Small intestine (tissue), 7 donors: ENCODE measurements around the gene MED28. TPM values are rescaled to one million over a fixed set of nuclear protein-coding genes. Genes with fewer than 3 reads are reported as not detected.

Source experiments
- DNase-seq, 2 donors: peaks; one replicate each; pipeline versions ENCODE4 v3.0.0 to v3.0.0-alpha.2; 2013
- FAIRE-seq: peaks from 2 replicates; lab custom pipeline; 2012; peaks lifted over from hg19 to GRCh38; lab: Jason Lieb, UNC
- H3K27ac ChIP-seq, 3 donors: one replicate each; pipeline ENCODE4 v1.5.1; 2013; ENCODE audit warnings: low read length in 2 of 3, mild to moderate bottlenecking in 2 of 3, control low read depth in 1 of 3, inconsistent platforms in 1 of 3, low read depth in 1 of 3, moderate library complexity in 1 of 3
- H3K27me3 ChIP-seq, 3 donors: one replicate each; pipeline ENCODE4 v1.6.1; 2013; ENCODE audit warnings: low read length in 3 of 3, inconsistent platforms in 1 of 3; ENCODE audit not compliant: control insufficient read depth in 3 of 3, insufficient read depth in 3 of 3
- H3K36me3 ChIP-seq, 3 donors: one replicate each; pipeline ENCODE4 v1.6.1; 2013; ENCODE audit warnings: low read length in 3 of 3, inconsistent platforms in 1 of 3, low read depth in 1 of 3, mild to moderate bottlenecking in 1 of 3, moderate library complexity in 1 of 3; ENCODE audit not compliant: control insufficient read depth in 3 of 3, insufficient read depth in 2 of 3
- H3K4me1 ChIP-seq, 3 donors: one replicate each; pipeline ENCODE4 v1.6.1; 2013; ENCODE audit warnings: low read length in 2 of 3, inconsistent platforms in 1 of 3, low read depth in 1 of 3, mild to moderate bottlenecking in 1 of 3, moderate library complexity in 1 of 3; ENCODE audit not compliant: control insufficient read depth in 3 of 3, insufficient read depth in 2 of 3
- H3K4me3 ChIP-seq, 3 donors: one replicate each; pipeline ENCODE4 v1.5.1; 2013; ENCODE audit warnings: low read length in 3 of 3, control low read depth in 1 of 3, inconsistent platforms in 1 of 3, low read depth in 1 of 3, mild to moderate bottlenecking in 1 of 3, moderate library complexity in 1 of 3
- H3K9me3 ChIP-seq, 2 donors: one replicate each; pipeline ENCODE4 v1.6.1; 2013; ENCODE audit warnings: low read depth in 1 of 2, low read length in 1 of 2; ENCODE audit not compliant: control insufficient read depth in 2 of 2, insufficient read depth in 1 of 2
- WGBS, 3 donors: extraction: QIAGEN DNeasy Blood & Tissue Kit; methylation state at CpG; one replicate each; pipeline ENCODE4 v1.1.7; 2013; 5-methylcytosine and 5-hydroxymethylcytosine counted together
- polyA plus RNA-seq, 4 donors: library from polyadenylated mRNA; stranded (reverse) in 3 of 4; unstranded in 1 of 4; fragments of 200-250 nt in 3 of 4; fragments of 120-200 nt in 1 of 4; gene quantifications; one replicate each; pipeline versions ENCODE4 v1.2.1 to v1.2.3, GENCODE V29; 2013
- donor health status: healthy with polysubstance abuse.
- donor health status: control.
- donor health status: control.
- donor health status: Bipolar disorder and iron deficiency.
- donor health status: healthy.

The MED28 gene
- polyA plus RNA-seq, 4 donors: 5.1 to 53.1 (median 10.6) TPM

DNA sequence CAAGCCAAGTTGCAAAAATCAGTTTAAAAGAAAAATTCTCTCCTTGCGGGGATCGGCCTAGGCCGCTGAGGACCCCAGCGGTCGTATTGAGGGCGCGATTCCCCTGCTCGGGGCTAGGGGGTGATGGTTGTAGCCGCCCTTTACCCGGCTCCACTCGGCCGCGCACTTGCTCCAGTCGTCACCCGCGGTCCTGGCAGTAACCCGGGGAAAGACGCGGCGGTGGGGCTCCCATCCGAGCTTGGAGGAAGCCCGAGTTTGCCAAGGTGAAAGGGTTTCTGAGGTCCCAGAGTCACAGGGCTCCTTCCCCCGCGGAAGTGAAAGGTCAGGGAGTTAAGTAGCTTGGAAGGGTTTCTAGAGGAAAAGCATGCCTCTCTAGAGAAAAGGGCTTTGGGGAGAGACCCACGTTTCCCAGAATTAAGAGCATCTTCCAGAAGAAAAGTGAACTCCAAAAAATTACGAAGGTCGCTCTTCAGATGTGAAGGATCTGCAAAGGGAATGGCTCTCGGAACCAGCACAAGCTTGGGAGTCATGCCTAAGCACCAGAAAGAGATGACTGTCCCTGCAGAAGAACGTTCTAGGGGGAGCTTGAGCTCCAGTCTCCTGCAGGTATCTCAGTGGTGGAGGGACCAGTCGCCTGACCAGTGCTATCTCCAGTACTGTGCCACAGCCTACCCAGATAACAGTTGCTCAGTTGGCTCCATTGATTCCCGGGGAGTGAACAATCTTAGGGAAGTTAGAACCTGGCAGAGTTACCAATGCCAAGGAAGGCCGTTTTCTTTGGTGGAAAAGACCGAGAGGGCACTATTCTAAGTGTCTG lies 36.6 kb upstream of the MED28 start:
- H3K4me3 ChIP-seq: peak overlapping the region; percentile 77 to 92 (median 88)
- H3K9me3 ChIP-seq: peaks cover 0 to 2% of the 10 kb centered on the region in 2 donors
- no peaks in the 10 kb centered on the region for H3K27me3 ChIP-seq
- peak overlapping the region; percentile 93 to 99 (median 97) for H3K27ac ChIP-seq
- peaks cover 6 to 14% (median 9%) of the 10 kb centered on the region in 3 donors for H3K4me1 ChIP-seq
- FAIRE-seq: no peak
- WGBS, 3 donors: 0 to 3% (median 0%) methylated on average over 33 of the region's 33 CpGs
- DNase-seq: peak; percentile 54 to 70
- peaks cover 3 to 17% (median 5%) of the 10 kb centered on the region in 3 donors for H3K36me3 ChIP-seq

DNA sequence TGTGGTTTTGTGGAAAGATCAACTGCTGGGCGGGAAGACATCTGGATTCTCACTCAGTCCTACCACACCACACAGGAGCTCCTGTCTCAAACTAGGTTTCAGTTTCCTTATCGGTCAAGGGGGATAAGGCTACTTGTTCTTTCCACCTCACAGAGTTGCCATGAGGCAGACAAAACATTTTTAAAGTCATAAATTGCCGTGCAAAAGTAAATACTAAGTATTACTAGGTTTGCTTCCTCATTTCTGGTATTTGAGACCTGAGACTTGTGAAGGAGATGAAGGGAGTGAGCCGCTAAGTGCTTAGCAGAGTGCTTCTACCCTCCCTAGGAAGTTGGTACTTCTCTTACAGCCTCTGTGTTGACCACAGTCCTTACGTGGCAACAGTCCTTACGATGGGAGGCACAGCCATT lies 36.0 kb upstream of the MED28 start:
- FAIRE-seq: no peak
- peak overlapping the region; percentile 93 to 99 (median 97) for H3K27ac ChIP-seq
- DNase-seq: peak; percentile 51 to 63
- H3K4me3 ChIP-seq: peak overlapping the region; percentile 77 to 92 (median 88)
- 14 to 24% (median 14%) methylated on average over 6 of the region's 6 CpGs for WGBS, 3 donors
- H3K9me3 ChIP-seq: no peaks in the 10 kb centered on the region
- no peaks in the 10 kb centered on the region for H3K27me3 ChIP-seq
- peaks cover 7 to 22% (median 9%) of the 10 kb centered on the region in 3 donors for H3K36me3 ChIP-seq
- peaks cover 6 to 14% (median 11%) of the 10 kb centered on the region in 3 donors for H3K4me1 ChIP-seq

DNA sequence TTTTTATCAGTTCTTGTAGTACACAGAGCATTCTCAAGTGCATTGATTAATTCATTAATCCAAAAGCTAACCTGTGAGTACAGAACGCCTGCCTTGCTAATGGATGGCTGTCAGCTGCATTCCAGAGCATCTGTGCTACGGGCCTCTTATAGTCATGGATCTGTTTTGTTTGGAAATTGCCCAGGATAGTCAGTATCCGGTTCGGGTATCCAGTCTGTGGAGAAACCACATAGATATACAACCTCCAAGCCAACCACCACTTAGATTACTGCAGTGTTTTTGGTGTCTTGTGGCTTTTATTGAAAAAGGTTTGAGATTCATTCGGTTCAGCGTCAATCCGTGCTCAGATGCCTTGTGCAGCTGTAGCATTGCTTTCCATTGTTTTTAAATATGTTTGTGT lies 33.5 kb upstream of the MED28 start:
- Histone ChIP-seq H3K9me3 (no peaks in the 10 kb centered on the region), H3K36me3 (peaks cover 19 to 44% (median 21%) of the 10 kb centered on the region in 3 donors), H3K4me3 (no peak overlapping the region), H3K27ac (no peak overlapping the region), H3K27me3 (no peaks in the 10 kb centered on the region), H3K4me1 (peaks cover 6 to 14% (median 11%) of the 10 kb centered on the region in 3 donors)
- FAIRE-seq: no peak
- WGBS, 3 donors: 62 to 91% (median 85%) methylated on average over 7 of the region's 7 CpGs
- DNase-seq: no peak

DNA sequence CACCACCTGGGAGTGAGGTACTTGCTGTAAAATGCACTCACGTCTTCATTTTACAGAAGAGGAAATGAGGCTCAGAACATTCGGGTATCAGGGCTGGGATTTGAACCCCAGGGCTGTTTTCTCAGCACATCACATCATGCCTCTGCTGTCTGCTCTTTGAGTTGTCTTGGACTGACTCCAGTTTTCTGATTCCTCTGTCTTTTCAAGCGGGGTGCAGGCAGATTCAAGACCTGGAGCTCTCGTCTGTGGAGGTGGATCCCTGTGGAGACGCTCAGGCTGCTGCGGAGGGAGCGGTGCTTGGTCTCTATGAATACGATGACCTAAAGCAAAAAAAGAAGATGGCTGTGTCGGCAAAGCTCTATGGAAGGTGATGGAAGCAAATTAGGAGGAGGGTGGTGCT lies 31.2 kb upstream of the MED28 start:
- Histone ChIP-seq H3K36me3 (peaks cover 19 to 58% (median 25%) of the 10 kb centered on the region in 3 donors), H3K27me3 (no peaks in the 10 kb centered on the region), H3K4me3 (no peak overlapping the region), H3K9me3 (no peaks in the 10 kb centered on the region), H3K27ac (peak overlapping the region in 1 of 3 donors; percentile 10), H3K4me1 (peaks cover 6 to 12% (median 11%) of the 10 kb centered on the region in 3 donors)
- FAIRE-seq (no peak), DNase-seq (no peak)
- WGBS, 3 donors: 92 to 94% (median 94%) methylated on average over 9 of the region's 9 CpGs

DNA sequence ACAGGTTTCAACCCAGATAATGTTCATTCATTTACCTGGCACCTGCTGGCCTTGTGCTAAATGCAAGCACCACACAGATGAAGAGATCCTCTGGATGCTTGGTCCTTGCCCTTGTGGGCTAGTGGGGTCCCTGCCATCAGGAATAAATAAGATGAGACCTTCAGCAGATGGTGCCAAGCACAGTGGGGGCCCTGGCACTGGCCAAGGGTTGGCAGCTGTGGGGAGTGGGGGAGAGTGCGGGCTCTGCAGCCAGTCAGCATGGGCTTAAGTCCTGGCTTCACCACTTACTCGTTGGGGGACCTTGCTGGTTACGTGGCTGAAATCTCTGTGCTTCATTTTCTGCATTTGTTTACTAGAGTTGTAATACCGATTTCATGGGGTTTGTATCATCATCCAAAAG lies 30.5 kb upstream of the MED28 start:
- no peak for FAIRE-seq
- no peaks in the 10 kb centered on the region for H3K9me3 ChIP-seq
- peaks cover 4 to 11% (median 5%) of the 10 kb centered on the region in 3 donors for H3K4me1 ChIP-seq
- H3K36me3 ChIP-seq: peaks cover 19 to 62% (median 25%) of the 10 kb centered on the region in 3 donors
- WGBS, 3 donors: 94 to 96% (median 96%) methylated on average over 4 of the region's 4 CpGs
- no peak for DNase-seq
- H3K27me3 ChIP-seq: no peaks in the 10 kb centered on the region
- H3K27ac ChIP-seq: no peak overlapping the region
- no peak overlapping the region for H3K4me3 ChIP-seq

DNA sequence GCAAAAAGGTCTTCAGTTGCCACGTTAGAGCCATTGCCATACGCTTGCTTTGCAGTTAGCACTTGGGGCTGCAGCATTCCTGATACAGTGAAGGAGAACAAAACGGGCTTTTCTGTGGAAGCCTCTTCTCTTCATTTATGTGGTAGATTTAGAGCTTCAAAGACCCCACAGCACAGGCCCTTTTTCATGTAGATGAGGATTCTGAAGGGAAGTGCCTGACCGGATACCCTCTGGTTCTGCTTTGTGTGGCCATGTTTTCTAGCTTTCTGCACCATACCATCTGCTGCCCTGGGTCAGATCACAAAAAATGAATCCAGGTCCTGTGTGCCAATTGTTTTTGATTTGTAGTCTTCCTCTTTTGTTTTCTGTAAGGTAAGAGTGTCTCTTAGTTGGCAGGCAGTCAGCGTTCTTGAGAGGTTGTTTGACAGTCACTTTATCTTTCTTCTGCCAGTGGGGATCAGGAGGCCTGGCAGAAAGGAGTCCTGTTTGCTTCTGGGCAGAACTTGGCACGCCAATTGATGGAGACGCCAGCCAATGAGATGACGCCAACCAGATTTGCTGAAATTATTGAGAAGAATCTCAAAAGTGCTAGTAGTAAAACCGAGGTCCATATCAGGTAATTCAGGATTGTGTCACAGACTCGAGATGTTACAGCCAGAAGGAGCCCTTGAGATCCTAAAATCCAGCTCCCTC lies 29.8 kb upstream of the MED28 start:
- H3K27ac ChIP-seq: no peak overlapping the region
- WGBS, 3 donors: 92 to 93% (median 92%) methylated on average over 10 of the region's 10 CpGs
- FAIRE-seq: no peak
- no peaks in the 10 kb centered on the region for H3K9me3 ChIP-seq
- H3K27me3 ChIP-seq: no peaks in the 10 kb centered on the region
- peaks cover 22 to 62% (median 25%) of the 10 kb centered on the region in 3 donors for H3K36me3 ChIP-seq
- no peak overlapping the region for H3K4me3 ChIP-seq
- peaks cover 2 to 7% (median 4%) of the 10 kb centered on the region in 3 donors for H3K4me1 ChIP-seq
- DNase-seq: no peak

DNA sequence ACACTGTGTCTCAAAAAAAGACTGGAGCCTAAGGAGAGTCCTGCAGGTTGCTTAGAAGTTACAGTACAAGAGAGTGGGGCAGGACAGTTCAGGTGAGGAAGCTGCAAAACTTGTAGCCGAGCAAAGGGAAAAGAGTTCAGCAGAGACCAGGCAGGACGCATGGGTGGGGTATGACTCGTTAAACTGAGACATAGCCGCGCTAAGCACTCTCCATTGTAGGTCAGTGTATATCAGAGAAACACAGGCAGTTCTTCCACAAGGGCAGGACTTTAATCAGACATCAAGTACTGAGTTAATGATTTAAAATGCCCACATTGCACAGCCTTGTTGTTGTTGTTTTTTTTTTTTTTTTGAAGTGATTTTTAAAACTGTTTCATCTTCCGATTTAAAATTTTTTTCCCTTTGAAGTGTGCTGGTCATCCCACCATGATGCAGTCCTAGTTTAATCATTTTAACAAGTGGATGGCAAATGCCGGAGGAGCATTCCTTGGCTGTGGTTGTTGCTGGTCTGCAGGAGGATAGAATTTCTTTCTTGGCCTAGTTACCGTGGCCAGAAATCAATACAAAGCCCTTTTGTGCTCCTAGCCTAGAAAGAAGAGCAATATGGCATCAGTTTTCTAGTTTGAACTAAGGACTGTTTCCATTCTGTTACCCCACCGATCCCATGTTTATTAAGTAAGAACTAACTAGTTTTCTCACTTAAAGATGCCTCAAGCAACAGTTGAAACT lies 27.2 kb upstream of the MED28 start:
- peaks cover 22 to 65% (median 22%) of the 10 kb centered on the region in 3 donors for H3K36me3 ChIP-seq
- H3K27ac ChIP-seq: no peak overlapping the region
- 84 to 91% (median 89%) methylated on average over 9 of the region's 9 CpGs for WGBS, 3 donors
- peaks cover 2 to 8% (median 2%) of the 10 kb centered on the region in 3 donors for H3K4me1 ChIP-seq
- H3K27me3 ChIP-seq: no peaks in the 10 kb centered on the region
- FAIRE-seq (no peak), DNase-seq (no peak)
- H3K4me3 ChIP-seq: no peak overlapping the region
- no peaks in the 10 kb centered on the region for H3K9me3 ChIP-seq

DNA sequence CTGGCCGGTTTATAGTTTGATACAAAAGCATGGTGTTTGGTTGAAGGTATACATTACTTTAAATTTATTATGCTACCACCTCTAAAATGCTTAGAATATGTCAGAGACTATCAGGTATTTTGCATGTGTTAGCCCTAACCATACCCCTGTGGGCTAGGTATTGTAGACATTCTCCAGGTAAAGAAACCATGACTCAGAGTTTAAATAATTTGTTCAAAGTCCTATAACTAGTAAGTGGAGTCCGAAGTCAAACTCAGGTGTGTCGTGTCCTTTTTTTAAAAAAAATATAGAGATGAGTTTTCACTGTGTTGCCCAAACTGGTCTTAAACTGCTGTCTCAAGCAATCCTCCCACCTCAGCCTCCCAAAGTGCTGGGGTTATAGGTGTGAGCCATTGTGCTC lies 25.1 kb upstream of the MED28 start:
- H3K27me3 ChIP-seq: no peaks in the 10 kb centered on the region
- DNase-seq: peak; percentile 54 to 58
- H3K9me3 ChIP-seq: no peaks in the 10 kb centered on the region
- peaks cover 13 to 57% (median 16%) of the 10 kb centered on the region in 3 donors for H3K36me3 ChIP-seq
- peaks cover 0 to 8% (median 2%) of the 10 kb centered on the region in 3 donors for H3K4me1 ChIP-seq
- FAIRE-seq: no peak
- H3K27ac ChIP-seq: peak overlapping the region in 1 of 3 donors; percentile 38
- H3K4me3 ChIP-seq: no peak overlapping the region
- WGBS, 3 donors: 59 to 79% (median 64%) methylated on average over 3 of the region's 3 CpGs
